ENCODE results near the gene RNF103. TPM values are rescaled to one million over a fixed set of nuclear protein-coding genes. Genes with fewer than 3 reads are reported as not detected.

RNF103 gene
- total RNA-seq, 2 experiments from 2014 or later: 124 to 130 TPM

- DNase-seq: no peak
- H3K27me3 ChIP-seq (ENCODE audit: control insufficient read depth in 1 of 2, insufficient read depth in 2 of 2, low read length in 2 of 2): no peaks in the 10 kb centered on the region
- H3K4me3 ChIP-seq (ENCODE audit: low read length): no peak overlapping the region
- ChIA-PET CTCF (interaction anchor here (0.7 kb wide), 1 partner anchor 34 kb away, joined by 3 read pairs; no protein-coding TSS in a partner anchor), POLR2A (no interaction called here)
- no peak for TF ChIP-seq CTCF (IDR thresholded peaks at IDR 0.05)
- intact Hi-C loops (cut with DNase I, micrococcal nuclease): no loop called here
- no peaks in the 10 kb centered on the region for H3K4me1 ChIP-seq (ENCODE audit: insufficient read depth, low read length)
- Mint-ChIP-seq H3K27ac (no peak overlapping the region), H3K9me3 (peaks cover 9% of the 10 kb centered on the region), H3K27me3 (no peaks in the 10 kb centered on the region), H3K4me3 (no peak overlapping the region), H3K4me1 (ENCODE audit: low read depth) (no peaks in the 10 kb centered on the region), H3K36me3 (ENCODE audit: low read depth) (no peaks in the 10 kb centered on the region)
- ATAC-seq (ENCODE audit: poor library complexity): no peak
- no peak overlapping the region for H3K27ac ChIP-seq (ENCODE audit: low read depth in 1 of 2, low read length in 2 of 2)
- H3K36me3 ChIP-seq (ENCODE audit: insufficient read depth, low read length): no peaks in the 10 kb centered on the region
- peaks cover 0 to 4% of the 10 kb centered on the region in 2 experiments for H3K9me3 ChIP-seq (ENCODE audit: control insufficient read depth in 1 of 2, insufficient read depth in 1 of 2, low read length in 2 of 2)
Observed at GRCh38 chr2:86636842-86637241, 13.2 kb upstream of the RNF103 start.

- no peak overlapping the region for H3K27ac ChIP-seq (ENCODE audit: low read depth in 1 of 2, low read length in 2 of 2)
- ATAC-seq (ENCODE audit: poor library complexity): no peak
- H3K36me3 Mint-ChIP-seq (ENCODE audit: low read depth): no peaks in the 10 kb centered on the region
- no peak for TF ChIP-seq CTCF (IDR thresholded peaks at IDR 0.05)
- no peaks in the 10 kb centered on the region for H3K27me3 ChIP-seq (ENCODE audit: control insufficient read depth in 1 of 2, insufficient read depth in 2 of 2, low read length in 2 of 2)
- POLR2A ChIA-PET: interaction anchor here (0.6 to 1.1 kb wide), 2 partner anchors 12 to 14 kb away, joined by 3 read pairs; no protein-coding TSS in a partner anchor
- H3K4me3 Mint-ChIP-seq: no peak overlapping the region
- peaks cover 5% of the 10 kb centered on the region for H3K9me3 Mint-ChIP-seq
- CTCF ChIA-PET: no interaction called here
- H3K4me3 ChIP-seq (ENCODE audit: low read length): no peak overlapping the region
- H3K9me3 ChIP-seq (ENCODE audit: control insufficient read depth in 1 of 2, insufficient read depth in 1 of 2, low read length in 2 of 2): no peaks in the 10 kb centered on the region
- H3K36me3 ChIP-seq (ENCODE audit: insufficient read depth, low read length): no peaks in the 10 kb centered on the region
- H3K27me3 Mint-ChIP-seq: peaks cover 11% of the 10 kb centered on the region
- no peak overlapping the region for H3K27ac Mint-ChIP-seq
- intact Hi-C loops (cut with DNase I, micrococcal nuclease): no loop called here
- no peaks in the 10 kb centered on the region for H3K4me1 ChIP-seq (ENCODE audit: insufficient read depth, low read length)
- no peaks in the 10 kb centered on the region for H3K4me1 Mint-ChIP-seq (ENCODE audit: low read depth)
- DNase-seq: no peak
Observed at GRCh38 chr2:86634352-86634751, 10.7 kb upstream of the RNF103 start.

- Histone ChIP-seq H3K27me3 (ENCODE audit: control insufficient read depth in 1 of 2, insufficient read depth in 2 of 2, low read length in 2 of 2) (no peaks in the 10 kb centered on the region), H3K4me1 (ENCODE audit: insufficient read depth, low read length) (no peaks in the 10 kb centered on the region), H3K9me3 (ENCODE audit: control insufficient read depth in 1 of 2, insufficient read depth in 1 of 2, low read length in 2 of 2) (no peaks in the 10 kb centered on the region), H3K4me3 (ENCODE audit: low read length) (no peak overlapping the region), H3K27ac (ENCODE audit: low read depth in 1 of 2, low read length in 2 of 2) (no peak overlapping the region), H3K36me3 (ENCODE audit: insufficient read depth, low read length) (no peaks in the 10 kb centered on the region)
- ChIA-PET POLR2A (no interaction called here), CTCF (no interaction called here)
- no peaks in the 10 kb centered on the region for H3K9me3 Mint-ChIP-seq
- DNase-seq (no peak), ATAC-seq (ENCODE audit: poor library complexity) (no peak)
- intact Hi-C loops (cut with DNase I, micrococcal nuclease): no loop called here
- TF ChIP-seq CTCF (IDR thresholded peaks at IDR 0.05): no peak
- no peaks in the 10 kb centered on the region for H3K4me1 Mint-ChIP-seq (ENCODE audit: low read depth)
- no peaks in the 10 kb centered on the region for H3K36me3 Mint-ChIP-seq (ENCODE audit: low read depth)
- H3K27me3 Mint-ChIP-seq: peaks cover 18% of the 10 kb centered on the region
- no peak overlapping the region for H3K27ac Mint-ChIP-seq
- no peak overlapping the region for H3K4me3 Mint-ChIP-seq
Observed at GRCh38 chr2:86633155-86633651, 9.5 kb upstream of the RNF103 start.
